SU-DHL-6 (cell line): Measurements from ENCODE around the gene KLHL29.

Experiments used
- H2AFZ ChIP-seq: fragments of 200-600 bp; sonication (generic); 2 replicates; pipeline ENCODE4 v1.6.1; 2014; ENCODE audit warnings: low read depth, mild to moderate bottlenecking, moderate library complexity, mixed read lengths, antibody characterized with exemption, low read length; ENCODE audit not compliant: severe bottlenecking
- H3F3A ChIP-seq: fragments of 200-600 bp; shearing (Covaris generic); 2 replicates; pipeline ENCODE4 v1.6.0; 2016; ENCODE audit warnings: antibody characterized with exemption, mild to moderate bottlenecking; ENCODE audit not compliant: insufficient read depth
- H3K27ac ChIP-seq: fragments of 200-600 bp; sonication (generic); 2 replicates; pipeline ENCODE4 v1.5.1; 2016; ENCODE audit warnings: low read depth, mild to moderate bottlenecking, low read length, moderate library complexity, mixed read lengths
- H3K27me3 ChIP-seq: fragments of 200-600 bp; sonication (generic), shearing (Covaris generic); 2 replicates; pipeline ENCODE4 v1.6.0; 2014; ENCODE audit warnings: mild to moderate bottlenecking, low read length
- H3K36me3 ChIP-seq: fragments of 200-600 bp; sonication (generic); 2 replicates; pipeline ENCODE4 v1.6.1; 2014; ENCODE audit warnings: mild to moderate bottlenecking, low read length, mixed read lengths
- H3K4me2 ChIP-seq: fragments of 300-600, 200-600 bp; shearing (Covaris generic), sonication (generic); 2 replicates; pipeline ENCODE4 v1.6.0; 2014; ENCODE audit warnings: low read length, low read depth, mild to moderate bottlenecking; ENCODE audit not compliant: poor library complexity, severe bottlenecking
- H3K4me3 ChIP-seq: fragments of 200-600 bp; sonication (generic); 2 replicates; pipeline ENCODE4 v1.5.1; 2014; ENCODE audit warnings: antibody characterized with exemption, low read length, mild to moderate bottlenecking, mixed read lengths; ENCODE audit not compliant: insufficient read depth, poor library complexity, severe bottlenecking
- H3K79me2 ChIP-seq: fragments of 200-600 bp; sonication (generic); 2 replicates; pipeline ENCODE4 v1.6.1; 2014; ENCODE audit warnings: mild to moderate bottlenecking, low read length, moderate library complexity; ENCODE audit not compliant: insufficient read depth
- H3K9ac ChIP-seq: fragments of 200-600 bp; sonication (generic); 2 replicates; pipeline ENCODE4 v1.7.0; 2014; ENCODE audit warnings: mild to moderate bottlenecking, low read length
- H3K9me2 ChIP-seq: fragments of 200-600 bp; sonication (generic); replicated peaks from 2 replicates; pipeline ENCODE4 v1.6.1; 2014; ENCODE audit warnings: low read length; ENCODE audit not compliant: insufficient read depth
- H3K9me3 ChIP-seq: fragments of 200-600 bp; sonication (generic); 2 replicates; pipeline ENCODE4 v1.6.1; 2014; ENCODE audit warnings: low read length, mixed read lengths; ENCODE audit not compliant: insufficient read depth
- H4K20me1 ChIP-seq: fragments of 200-600 bp; sonication (generic); 2 replicates; pipeline ENCODE4 v1.6.1; 2014; ENCODE audit warnings: low read depth, mild to moderate bottlenecking, antibody characterized with exemption, low read length, moderate library complexity, mixed read lengths
- CTCF ChIP-seq: fragments of 200-600 bp; sonication (generic); IDR thresholded peaks from one replicate; pipeline ENCODE4 v1.5.1; 2017; ENCODE audit warnings: antibody characterized with exemption, mild to moderate bottlenecking, low read length, moderate library complexity; ENCODE audit not compliant: insufficient read depth, poor library complexity, severe bottlenecking
- EZH2phosphoT487 ChIP-seq: fragments of 200-600 bp; sonication (generic), shearing (Covaris generic); conservative IDR thresholded peaks from 2 replicates; pipeline ENCODE4 v1.6.1; 2018; ENCODE audit warnings: mild to moderate bottlenecking, antibody characterized with exemption, low read length, moderate library complexity, mixed read lengths

KLHL29 gene

GRCh38 chr2:23751747-23752265 is 366.8 kb downstream of the KLHL29 start:
- Histone ChIP-seq H3K27ac (no peak overlapping the region), H3K9ac (no peak overlapping the region), H3K36me3 (no peaks in the 10 kb centered on the region), H3K9me3 (no peaks in the 10 kb centered on the region), H2AFZ (no peak overlapping the region), H3K4me3 (no peak overlapping the region), H3K79me2 (no peaks in the 10 kb centered on the region), H3K27me3 (no peaks in the 10 kb centered on the region), H3K9me2 (no peaks in the 10 kb centered on the region), H4K20me1 (no peaks in the 10 kb centered on the region), H3F3A (no peaks in the 10 kb centered on the region), H3K4me2 (no peak overlapping the region)
- TF ChIP-seq CTCF (no peak), EZH2phosphoT487 (no peak)

DNA sequence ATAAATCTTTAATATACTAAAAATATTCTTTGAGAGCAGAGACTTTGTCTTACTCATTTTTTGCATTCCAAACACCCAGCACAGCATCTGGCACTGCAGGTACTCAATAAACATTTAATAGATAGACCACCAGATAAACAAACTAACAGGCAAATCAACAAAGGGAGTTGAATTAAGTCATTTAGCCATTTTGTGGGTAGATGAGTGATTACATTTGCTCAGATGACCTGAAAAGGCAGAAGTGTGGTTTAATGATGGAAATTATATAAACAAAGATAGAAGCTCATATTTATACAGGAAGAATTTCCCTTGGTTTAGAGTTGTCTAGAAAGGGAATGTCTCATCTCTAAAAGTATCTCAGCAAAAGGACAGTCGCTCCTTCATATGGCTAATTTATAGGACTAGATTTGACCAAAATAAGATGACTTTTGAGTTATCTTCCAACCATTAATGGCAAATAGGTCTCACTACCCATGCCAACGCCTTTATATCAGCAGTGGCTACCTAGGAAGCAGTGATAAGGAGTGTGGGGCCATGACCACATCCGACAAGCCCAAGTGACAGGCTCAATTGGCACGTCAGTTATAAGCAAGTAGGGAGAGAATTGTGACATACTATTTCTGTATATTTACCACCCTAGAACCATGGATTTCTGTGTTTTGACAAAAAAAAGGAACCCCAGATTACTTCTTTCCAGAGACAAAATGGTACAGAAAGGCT is 368.5 kb downstream of the KLHL29 start:
- no peaks in the 10 kb centered on the region for H3K27me3 ChIP-seq
- H3K9me2 ChIP-seq, result no peaks in the 10 kb centered on the region
- no peaks in the 10 kb centered on the region for H4K20me1 ChIP-seq
- no peaks in the 10 kb centered on the region for H3K36me3 ChIP-seq
- H3K9me3 ChIP-seq, result no peaks in the 10 kb centered on the region
- no peaks in the 10 kb centered on the region for H3F3A ChIP-seq
- no peak overlapping the region for H3K4me2 ChIP-seq
- H3K4me3 ChIP-seq, result no peak overlapping the region
- TF ChIP-seq CTCF, result no peak
- no peak for TF ChIP-seq EZH2phosphoT487
- no peak overlapping the region for H2AFZ ChIP-seq
- H3K79me2 ChIP-seq, result no peaks in the 10 kb centered on the region
- H3K9ac ChIP-seq, result no peak overlapping the region
- H3K27ac ChIP-seq, result no peak overlapping the region

DNA sequence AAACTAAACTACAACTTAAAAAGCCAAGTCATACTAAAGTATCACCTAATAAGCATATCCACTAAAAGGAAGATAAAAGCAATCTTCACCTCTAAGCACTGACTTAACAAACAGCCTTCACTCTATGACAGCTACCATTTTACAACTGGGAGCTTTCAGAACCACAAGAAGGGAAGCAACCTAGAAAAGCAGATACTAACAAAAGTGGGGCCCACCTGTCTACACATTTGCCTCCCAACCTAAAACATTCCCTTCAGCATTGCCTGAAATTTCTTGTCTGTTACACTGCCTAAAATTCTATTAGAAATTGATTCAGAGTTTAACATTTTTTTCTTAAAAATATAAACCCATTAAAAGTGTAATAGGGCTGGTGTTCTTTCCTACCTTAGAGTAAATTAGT is 370.0 kb downstream of the KLHL29 start:
- Histone ChIP-seq H3K4me3 (no peak overlapping the region), H3K79me2 (no peaks in the 10 kb centered on the region), H3K4me2 (no peak overlapping the region), H4K20me1 (no peaks in the 10 kb centered on the region), H2AFZ (no peak overlapping the region), H3K27ac (no peak overlapping the region), H3K36me3 (no peaks in the 10 kb centered on the region; the same call in 1 of the 2 replicates), H3K9ac (no peak overlapping the region), H3K9me3 (no peaks in the 10 kb centered on the region), H3F3A (no peaks in the 10 kb centered on the region), H3K9me2 (no peaks in the 10 kb centered on the region), H3K27me3 (no peaks in the 10 kb centered on the region)
- TF ChIP-seq CTCF (no peak), EZH2phosphoT487 (no peak)
